Lung (tissue), 12 donors: ENCODE results near the gene TMEM63A. TPM values are rescaled to one million over a fixed set of nuclear protein-coding genes. Genes with fewer than 3 reads are reported as not detected.

Source experiments
- ATAC-seq: fragments of 200-7000 bp; cut with Tn5 transposase; one replicate; pipeline ENCODE4 v1.9.1; 2020; ENCODE audit warnings: moderate number of reproducible peaks; ENCODE audit not compliant: insufficient read depth, low FRiP score
- DNase-seq, 3 donors: peaks; one replicate each; pipeline ENCODE4 v3.0.0-alpha.2; 2013 to 2017
- H3K27ac ChIP-seq, 2 donors: one replicate each; pipeline ENCODE4 v1.5.1; 2013; ENCODE audit warnings: mild to moderate bottlenecking in 2 of 2, moderate library complexity in 2 of 2, control low read depth in 1 of 2, inconsistent platforms in 1 of 2, low read depth in 1 of 2, low read length in 1 of 2
- H3K27me3 ChIP-seq, 3 donors: one replicate each; pipeline ENCODE4 v1.5.1; 2013; ENCODE audit warnings: low read length in 2 of 3; ENCODE audit not compliant: control insufficient read depth in 3 of 3, insufficient read depth in 3 of 3
- H3K36me3 ChIP-seq, 4 donors: one replicate each; pipeline ENCODE4 v1.5.1; 2013; ENCODE audit warnings: low read length in 4 of 4, mild to moderate bottlenecking in 1 of 4, moderate library complexity in 1 of 4; ENCODE audit not compliant: control insufficient read depth in 4 of 4, insufficient read depth in 4 of 4
- H3K4me1 ChIP-seq, 5 donors: one replicate each; pipeline ENCODE4 v1.5.1; 2013; ENCODE audit warnings: low read length in 5 of 5, mild to moderate bottlenecking in 2 of 5, moderate library complexity in 1 of 5; ENCODE audit not compliant: control insufficient read depth in 5 of 5, insufficient read depth in 5 of 5
- H3K4me3 ChIP-seq: one replicate; pipeline ENCODE4 v1.5.1; 2013; ENCODE audit warnings: mild to moderate bottlenecking, control low read depth, moderate library complexity
- H3K9ac ChIP-seq, 2 donors: one replicate each; pipeline ENCODE4 v1.5.1; 2013; ENCODE audit warnings: low read length in 2 of 2, control low read depth in 1 of 2; ENCODE audit not compliant: insufficient read depth in 1 of 2
- H3K9me3 ChIP-seq, 4 donors: one replicate each; pipeline ENCODE4 v1.5.1; 2013; ENCODE audit warnings: low read length in 3 of 4, mild to moderate bottlenecking in 1 of 4, moderate library complexity in 1 of 4; ENCODE audit not compliant: control insufficient read depth in 4 of 4, insufficient read depth in 3 of 4
- WGBS, 2 donors: extraction: QIAGEN DNeasy Blood & Tissue Kit; methylation state at CpG; one replicate each; pipeline ENCODE4 v1.1.7; 2013; 5-methylcytosine and 5-hydroxymethylcytosine counted together
- polyA plus RNA-seq, 2 donors: library from polyadenylated mRNA; stranded (reverse); fragments of 200-250 nt; gene quantifications; one replicate each; pipeline ENCODE4 v1.2.1, GENCODE V29; 2013
- total RNA-seq, 2 donors: library from RNA; depleted of rRNA in 1 of 2; stranded (reverse); fragments of >200 nt in 1 of 2; gene quantifications; one replicate each; pipeline ENCODE4 v1.2.1, GENCODE V29; 2014 to 2021
- TF ChIP-seq, protein P1 (sequence below): IDR thresholded peaks from 2 replicates; pipeline ENCODE4 v1.5.1; 2012; ENCODE audit warnings: mild to moderate bottlenecking; ENCODE audit errors: control extremely low read depth, extremely low read depth
- donor health status: control.
- donor health status: control.
- donor health status: Bipolar disorder and iron deficiency.
- donor health status: healthy.
- donor health status: DM: yes; HTN: yes; CAD: no.

TMEM63A gene
- total and polyA plus RNA-seq, 4 donors = 26.1 to 108 (median 73.1) TPM

DNA sequence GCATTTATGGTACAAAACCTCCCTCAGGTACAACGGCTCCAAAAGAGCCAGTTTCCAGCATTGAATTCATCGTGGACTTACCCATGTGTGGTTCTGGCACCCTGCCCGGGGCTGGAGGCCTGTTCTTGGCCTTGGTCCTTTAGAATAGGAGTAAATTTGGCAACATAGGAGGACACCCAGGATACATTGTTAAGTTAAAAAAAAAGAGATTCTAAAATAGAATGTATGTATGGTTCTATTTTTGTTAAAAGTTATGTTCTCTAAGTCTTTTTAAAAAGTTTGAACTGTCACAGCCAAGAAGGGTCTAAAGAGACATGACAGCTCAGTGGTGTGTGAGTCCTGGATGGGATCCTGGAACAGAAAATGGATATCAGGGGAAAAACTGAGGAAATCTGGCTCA lies 46.3 kb downstream of the TMEM63A start:
- H3K9ac ChIP-seq = no peak overlapping the region
- no peaks in the 10 kb centered on the region for H3K9me3 ChIP-seq
- 43 to 72% methylated on average over 3 of the region's 3 CpGs for WGBS, 2 donors
- DNase-seq (peak; percentile 66 to 80 (median 70)), ATAC-seq (no peak)
- H3K27me3 ChIP-seq = no peaks in the 10 kb centered on the region
- H3K36me3 ChIP-seq = peaks cover 4 to 52% (median 40%) of the 10 kb centered on the region in 4 donors
- H3K4me1 ChIP-seq = peaks cover 0 to 24% (median 6%) of the 10 kb centered on the region in 5 donors
- no peak overlapping the region for H3K27ac ChIP-seq
- no peak overlapping the region for H3K4me3 ChIP-seq
- TF ChIP-seq, protein P1, sequence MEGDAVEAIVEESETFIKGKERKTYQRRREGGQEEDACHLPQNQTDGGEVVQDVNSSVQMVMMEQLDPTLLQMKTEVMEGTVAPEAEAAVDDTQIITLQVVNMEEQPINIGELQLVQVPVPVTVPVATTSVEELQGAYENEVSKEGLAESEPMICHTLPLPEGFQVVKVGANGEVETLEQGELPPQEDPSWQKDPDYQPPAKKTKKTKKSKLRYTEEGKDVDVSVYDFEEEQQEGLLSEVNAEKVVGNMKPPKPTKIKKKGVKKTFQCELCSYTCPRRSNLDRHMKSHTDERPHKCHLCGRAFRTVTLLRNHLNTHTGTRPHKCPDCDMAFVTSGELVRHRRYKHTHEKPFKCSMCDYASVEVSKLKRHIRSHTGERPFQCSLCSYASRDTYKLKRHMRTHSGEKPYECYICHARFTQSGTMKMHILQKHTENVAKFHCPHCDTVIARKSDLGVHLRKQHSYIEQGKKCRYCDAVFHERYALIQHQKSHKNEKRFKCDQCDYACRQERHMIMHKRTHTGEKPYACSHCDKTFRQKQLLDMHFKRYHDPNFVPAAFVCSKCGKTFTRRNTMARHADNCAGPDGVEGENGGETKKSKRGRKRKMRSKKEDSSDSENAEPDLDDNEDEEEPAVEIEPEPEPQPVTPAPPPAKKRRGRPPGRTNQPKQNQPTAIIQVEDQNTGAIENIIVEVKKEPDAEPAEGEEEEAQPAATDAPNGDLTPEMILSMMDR = no peak

DNA sequence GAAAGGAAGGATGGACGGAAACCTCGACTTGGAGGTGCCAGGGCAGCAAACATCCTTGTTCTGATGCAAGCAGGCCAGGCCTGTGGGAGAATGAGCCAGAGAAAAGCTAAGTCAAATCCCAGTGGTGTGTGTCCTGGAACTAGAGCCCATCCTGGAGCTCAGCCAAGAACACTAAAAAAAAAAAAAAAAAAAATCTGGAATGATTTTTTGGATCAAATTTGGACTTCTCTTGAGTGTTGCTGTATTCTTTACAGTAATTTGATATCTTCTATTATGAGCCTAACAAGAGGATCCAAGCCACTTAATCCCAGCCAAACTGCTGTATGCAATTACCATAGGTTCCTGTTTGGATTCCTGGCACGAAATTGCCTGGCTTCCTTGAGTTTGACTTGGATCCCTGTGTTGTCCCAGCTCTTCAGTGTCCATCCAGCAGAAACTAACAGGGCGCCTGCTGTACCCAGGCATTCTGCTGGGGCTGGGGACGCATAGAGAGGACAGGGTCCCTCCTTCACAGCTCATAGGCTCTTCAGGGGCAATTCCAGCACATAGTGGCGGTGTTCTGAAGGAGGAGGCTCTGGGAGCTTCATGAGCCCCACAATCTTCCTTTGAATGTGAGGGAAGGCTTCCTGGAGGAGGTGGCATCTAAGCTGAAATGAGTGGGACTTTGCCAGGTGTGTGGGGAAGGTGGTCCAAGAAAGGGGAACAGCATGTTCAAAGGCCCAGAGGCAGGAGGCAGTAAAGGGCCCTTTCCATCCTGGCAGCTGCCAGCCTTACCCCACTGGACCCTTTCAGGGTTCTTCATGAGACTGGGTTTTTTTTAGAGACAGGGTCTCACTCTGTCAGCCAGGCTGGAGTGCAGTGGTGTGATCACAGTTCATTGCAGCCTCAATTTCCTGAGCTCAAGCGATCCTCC lies 47.5 kb downstream of the TMEM63A start:
- H3K27me3 ChIP-seq = no peaks in the 10 kb centered on the region
- H3K4me1 ChIP-seq = peaks cover 0 to 24% (median 6%) of the 10 kb centered on the region in 5 donors
- ATAC-seq (no peak), DNase-seq (peak; percentile 83 to 98 (median 98))
- H3K4me3 ChIP-seq = no peak overlapping the region
- H3K9me3 ChIP-seq = no peaks in the 10 kb centered on the region
- peaks cover 4 to 55% (median 38%) of the 10 kb centered on the region in 4 donors for H3K36me3 ChIP-seq
- 66 to 80% methylated on average over 7 of the region's 7 CpGs for WGBS, 2 donors
- peak overlapping the region in 1 of 2 donors; percentile 80 for H3K27ac ChIP-seq
- TF ChIP-seq, protein P1 = no peak
- no peak overlapping the region for H3K9ac ChIP-seq

DNA sequence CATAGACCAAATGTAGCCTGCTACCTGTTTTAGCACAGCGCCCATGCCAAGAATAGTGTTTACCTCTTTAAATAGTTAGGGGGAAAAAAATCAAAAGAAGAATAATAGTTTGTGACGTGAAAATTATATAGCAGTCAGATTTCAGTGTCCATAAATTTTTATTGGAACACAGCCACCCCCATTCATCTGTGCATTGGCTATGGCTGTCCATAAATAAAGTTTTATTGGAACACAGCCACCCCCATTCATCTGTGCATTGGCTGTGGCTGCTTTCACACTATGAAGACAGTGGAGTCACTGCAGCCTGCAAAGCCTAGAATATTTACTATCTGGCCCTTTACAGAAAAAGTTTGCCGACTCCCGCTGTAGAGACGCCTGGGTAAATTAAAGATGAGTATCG lies 51.3 kb downstream of the TMEM63A start:
- ATAC-seq (no peak), DNase-seq (no peak)
- WGBS, 2 donors = 94 to 96% methylated on average over 6 of the region's 6 CpGs
- Histone ChIP-seq H3K4me3 (no peak overlapping the region), H3K4me1 (peaks cover 0 to 21% (median 11%) of the 10 kb centered on the region in 5 donors), H3K27ac (no peak overlapping the region), H3K9ac (no peak overlapping the region), H3K36me3 (peaks cover 4 to 34% (median 24%) of the 10 kb centered on the region in 4 donors), H3K9me3 (no peaks in the 10 kb centered on the region), H3K27me3 (no peaks in the 10 kb centered on the region)
- TF ChIP-seq, protein P1 = no peak
